Endothelial cell of coronary artery (primary cell): ENCODE data around the gene ZNF816. TPM values are rescaled to one million over a fixed set of nuclear protein-coding genes. Genes with fewer than 3 reads are reported as not detected.

Experiments
- total RNA-seq: library from RNA; depleted of rRNA; stranded (reverse); fragments of >200 nt; gene quantifications from 2 replicates; pipeline ENCODE4 v1.2.3, GENCODE V29; 2014

The ZNF816 gene
- total RNA-seq: 6.9 and 8.3 TPM in 2 replicates

GRCh38 chr19:52962394-52963246, at the start of gene ZNF816:
Gene ZNF816 (minus strand): TSS chr19:52962881. CDS start chr19:52956089, 6,792 bp downstream.

GRCh38 chr19:52922841-52923777, 39.6 kb downstream of the ZNF816 start, which contains the start of gene ZNF888:
Gene ZNF888 (minus strand): TSS chr19:52923428. CDS start chr19:52917873, 5,555 bp downstream.

Other genes with a start within 250 kb of the ZNF816 start
- 8.6 and 10.1 TPM in 2 replicates for gene ZNF611, start 227.8 kb downstream of the ZNF816 start, total RNA-seq
- gene ZNF600, start 176.1 kb downstream of the ZNF816 start, total RNA-seq: 1.7 and 3.7 TPM in 2 replicates
- 13.0 and 20.9 TPM in 2 replicates for gene ZNF28, start 141.2 kb downstream of the ZNF816 start, total RNA-seq
- 13.9 and 24.3 TPM in 2 replicates for gene ZNF468, start 105.3 kb downstream of the ZNF816 start, total RNA-seq
- 3.6 and 6.5 TPM in 2 replicates for gene ZNF320, start 65.2 kb downstream of the ZNF816 start, total RNA-seq
- 3.5 and 3.8 TPM in 2 replicates for gene ZNF888, start 39.5 kb downstream of the ZNF816 start, total RNA-seq
- gene ERVV-1, start 51.0 kb upstream of the ZNF816 start, total RNA-seq: not detected in 2 replicates
- not detected in 2 replicates for gene ERVV-2, start 81.9 kb upstream of the ZNF816 start, total RNA-seq
- 14.1 and 36.2 TPM in 2 replicates for gene ZNF160, start 140.5 kb upstream of the ZNF816 start, total RNA-seq
- 0.09 and 3.9 TPM in 2 replicates for gene ZNF415, start 170.0 kb upstream of the ZNF816 start, total RNA-seq
- gene ZNF347, start 196.2 kb upstream of the ZNF816 start, total RNA-seq: 4.1 and 7.2 TPM in 2 replicates
- 1.4 and 2.1 TPM in 2 replicates for gene ZNF665, start 230.5 kb upstream of the ZNF816 start, total RNA-seq